Keratinocyte (primary cell): ENCODE data around the gene SAMM50. TPM values are rescaled to one million over a fixed set of nuclear protein-coding genes. Genes with fewer than 3 reads are reported as not detected.

Source experiments
- DNase-seq: peaks from one replicate; pipeline ENCODE4 v3.0.0-alpha.2; 2011; ENCODE audit warnings: low read depth, missing footprints, low spot score
- FAIRE-seq: peaks from 2 replicates; lab custom pipeline; 2011; peaks lifted over from hg19 to GRCh38; lab: Jason Lieb, UNC
- H2AFZ ChIP-seq: 2 replicates; pipeline ENCODE4 v1.6.0; 2012; ENCODE audit warnings: low read length, control low read depth, inconsistent platforms; ENCODE audit not compliant: control insufficient read depth
- H3K27ac ChIP-seq: 2 replicates; pipeline ENCODE4 v1.5.1; 2011; ENCODE audit warnings: low read length; ENCODE audit not compliant: control insufficient read depth, insufficient read depth
- H3K27me3 ChIP-seq: 3 replicates; pipeline ENCODE4 v1.6.0; 2011; ENCODE audit warnings: low read length; ENCODE audit not compliant: control insufficient read depth, insufficient read depth; ENCODE audit errors: extremely low read depth
- H3K36me3 ChIP-seq, 2 experiments: 2 replicates in 1 of 2; 3 replicates in 1 of 2; pipeline ENCODE4 v1.5.1; 2011; ENCODE audit warnings: low read length in 2 of 2, mild to moderate bottlenecking in 1 of 2; ENCODE audit not compliant: control insufficient read depth in 2 of 2, insufficient read depth in 2 of 2; ENCODE audit errors: extremely low read depth in 1 of 2
- H3K4me1 ChIP-seq: 3 replicates; pipeline ENCODE4 v1.5.1; 2011; ENCODE audit warnings: low read length; ENCODE audit not compliant: control insufficient read depth, insufficient read depth; ENCODE audit errors: extremely low read depth
- H3K4me2 ChIP-seq: 3 replicates; pipeline ENCODE4 v1.6.0; 2011; ENCODE audit warnings: low read depth, low read length; ENCODE audit not compliant: control insufficient read depth, insufficient read depth; ENCODE audit errors: extremely low read depth
- H3K4me3 ChIP-seq, 3 experiments: fragments of 200-600 bp in 1 of 3; sonication (generic) in 1 of 3; 2 replicates in 2 of 3; 3 replicates in 1 of 3; pipeline ENCODE4 v1.5.1; 2011 to 2016; ENCODE audit warnings: low read length in 3 of 3, mild to moderate bottlenecking in 3 of 3, control low read depth in 2 of 3, inconsistent platforms in 1 of 3, low read depth in 1 of 3, mixed read lengths in 1 of 3, mixed run types in 1 of 3, moderate library complexity in 1 of 3; ENCODE audit not compliant: control insufficient read depth in 2 of 3, insufficient read depth in 2 of 3; ENCODE audit errors: extremely low read depth in 1 of 3
- H3K79me2 ChIP-seq: 2 replicates; pipeline ENCODE4 v1.6.0; 2012; ENCODE audit warnings: low read length; ENCODE audit not compliant: control insufficient read depth, insufficient read depth
- H3K9ac ChIP-seq: 3 replicates; pipeline ENCODE4 v1.6.0; 2011; ENCODE audit warnings: low read length; ENCODE audit not compliant: control insufficient read depth, insufficient read depth; ENCODE audit errors: extremely low read depth
- H3K9me1 ChIP-seq: 3 replicates; pipeline ENCODE4 v1.6.0; 2011; ENCODE audit warnings: low read length; ENCODE audit not compliant: control insufficient read depth, insufficient read depth; ENCODE audit errors: extremely low read depth
- H3K9me3 ChIP-seq: 2 replicates; pipeline ENCODE4 v1.5.1; 2012; ENCODE audit warnings: low read depth, low read length; ENCODE audit not compliant: control insufficient read depth
- H4K20me1 ChIP-seq: 3 replicates; pipeline ENCODE4 v1.6.0; 2011; ENCODE audit warnings: low read length; ENCODE audit not compliant: control insufficient read depth, insufficient read depth; ENCODE audit errors: extremely low read depth
- EZH2 ChIP-seq: IDR thresholded peaks from one replicate; pipeline ENCODE4 v1.6.1; 2012; ENCODE audit warnings: inconsistent platforms, mild to moderate bottlenecking, low read length, moderate library complexity
- dilution Hi-C: fragments of 300-500 bp; cut with MboI; formaldehyde crosslinking; loops from one replicate; pipeline ENCODE4 v1.7.0; 2020; ENCODE audit warnings: low sequenced_read_pairs; ENCODE audit not compliant: extremely low pct_ligation_motif_present
- polyA plus RNA-seq, 5 experiments: library from polyadenylated mRNA; depleted of rRNA in 3 of 5; stranded (reverse) in 3 of 5; stranded (forward) in 1 of 5; unstranded in 1 of 5; fragments of >200 nt; gene quantifications; 1 replicate in 1 of 5; 2 replicates in 3 of 5; 3 replicates in 1 of 5; pipeline versions ENCODE4 v1.2.1 to v1.2.3, GENCODE V29; 2011 to 2012; ENCODE audit warnings: missing spikeins in 2 of 5, low read depth in 1 of 5, low replicate concordance in 1 of 5
- TF ChIP-seq, protein P1 (sequence below), 3 experiments: IDR thresholded peaks in 1 of 3; conservative IDR thresholded peaks in 1 of 3; optimal IDR thresholded peaks in 1 of 3; 2 replicates in 2 of 3; 3 replicates in 1 of 3; pipeline versions ENCODE3 to v1.5.1; 2011; ENCODE audit warnings: low read length in 3 of 3, mild to moderate bottlenecking in 3 of 3, moderate library complexity in 2 of 3, control low read depth in 1 of 3, inconsistent platforms in 1 of 3; ENCODE audit not compliant: insufficient read depth in 2 of 3; ENCODE audit errors: extremely low read depth in 1 of 3

The SAMM50 gene
- polyA plus RNA-seq, 1 donor (not counting 4 experiments of a cell fraction or from before 2014, with no cell fraction given) = 54.6 TPM

DNA sequence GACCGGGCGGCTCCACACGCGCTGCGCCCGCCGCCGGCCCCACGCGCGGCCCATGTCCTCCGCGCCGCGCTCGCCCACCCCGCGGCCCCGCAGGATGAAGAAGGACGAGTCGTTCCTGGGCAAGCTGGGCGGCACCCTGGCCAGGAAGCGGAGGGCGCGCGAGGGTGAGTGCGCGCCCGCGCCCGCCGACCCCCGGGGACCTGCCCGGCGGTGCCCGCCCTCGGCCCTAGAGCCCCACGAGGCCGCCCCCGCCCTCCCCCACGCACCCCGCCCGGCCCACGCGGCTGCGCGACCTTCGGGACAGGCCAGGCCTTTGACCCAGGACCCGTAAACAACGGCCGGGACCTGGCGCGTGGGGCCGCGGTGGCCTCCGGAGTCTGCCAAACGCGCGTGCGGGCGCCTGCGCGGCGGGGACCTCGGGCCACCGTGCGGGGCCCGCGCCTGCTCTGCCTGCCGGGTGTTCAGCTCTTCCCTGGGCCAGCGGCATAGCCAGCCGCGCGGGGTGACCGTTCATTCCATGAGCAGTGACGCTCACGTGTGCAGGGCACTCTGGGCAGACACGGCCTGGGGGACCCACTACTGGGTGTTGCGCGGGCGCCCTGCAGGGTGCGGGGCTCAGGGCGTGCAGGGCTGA, 69.2 kb downstream of the SAMM50 start, which contains the start of gene PARVB:
Gene PARVB, plus strand, starts transcription at position 15 of the 634 bp plus-strand sequence. Its CDS starts 38 bp downstream, at position 53.
- Histone ChIP-seq H3K4me3 (peak within 1 kb of the TSS; percentile 33 to 58 (median 43)), H3K36me3 (no peaks in the 10 kb centered on the region), H3K4me2 (peak within 1 kb of the TSS; percentile 78), H3K9ac (peak within 1 kb of the TSS; percentile 68), H2AFZ (peak within 1 kb of the TSS; percentile 94), H3K27ac (no peak within 1 kb of the TSS), H3K9me1 (no peaks in the 10 kb centered on the region), H4K20me1 (no peaks in the 10 kb centered on the region), H3K9me3 (no peaks in the 10 kb centered on the region), H3K4me1 (peaks cover 11% of the 10 kb centered on the region), H3K27me3 (peaks cover 7% of the 10 kb centered on the region), H3K79me2 (no peaks in the 10 kb centered on the region)
- FAIRE-seq = no peak
- dilution Hi-C loops = no loop called here
- no peak for TF ChIP-seq EZH2
- TF ChIP-seq, protein P1, sequence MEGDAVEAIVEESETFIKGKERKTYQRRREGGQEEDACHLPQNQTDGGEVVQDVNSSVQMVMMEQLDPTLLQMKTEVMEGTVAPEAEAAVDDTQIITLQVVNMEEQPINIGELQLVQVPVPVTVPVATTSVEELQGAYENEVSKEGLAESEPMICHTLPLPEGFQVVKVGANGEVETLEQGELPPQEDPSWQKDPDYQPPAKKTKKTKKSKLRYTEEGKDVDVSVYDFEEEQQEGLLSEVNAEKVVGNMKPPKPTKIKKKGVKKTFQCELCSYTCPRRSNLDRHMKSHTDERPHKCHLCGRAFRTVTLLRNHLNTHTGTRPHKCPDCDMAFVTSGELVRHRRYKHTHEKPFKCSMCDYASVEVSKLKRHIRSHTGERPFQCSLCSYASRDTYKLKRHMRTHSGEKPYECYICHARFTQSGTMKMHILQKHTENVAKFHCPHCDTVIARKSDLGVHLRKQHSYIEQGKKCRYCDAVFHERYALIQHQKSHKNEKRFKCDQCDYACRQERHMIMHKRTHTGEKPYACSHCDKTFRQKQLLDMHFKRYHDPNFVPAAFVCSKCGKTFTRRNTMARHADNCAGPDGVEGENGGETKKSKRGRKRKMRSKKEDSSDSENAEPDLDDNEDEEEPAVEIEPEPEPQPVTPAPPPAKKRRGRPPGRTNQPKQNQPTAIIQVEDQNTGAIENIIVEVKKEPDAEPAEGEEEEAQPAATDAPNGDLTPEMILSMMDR (optimal IDR thresholded peaks at IDR 0.05 in 1 of 3, IDR thresholded peaks at IDR 0.05 in 1 of 3, conservative IDR thresholded peaks at IDR 0.05 in 1 of 3; ENCODE audit: extremely low read depth in 1 of 3, insufficient read depth in 2 of 3, low read length in 3 of 3) = no peak
- no peak for DNase-seq

DNA sequence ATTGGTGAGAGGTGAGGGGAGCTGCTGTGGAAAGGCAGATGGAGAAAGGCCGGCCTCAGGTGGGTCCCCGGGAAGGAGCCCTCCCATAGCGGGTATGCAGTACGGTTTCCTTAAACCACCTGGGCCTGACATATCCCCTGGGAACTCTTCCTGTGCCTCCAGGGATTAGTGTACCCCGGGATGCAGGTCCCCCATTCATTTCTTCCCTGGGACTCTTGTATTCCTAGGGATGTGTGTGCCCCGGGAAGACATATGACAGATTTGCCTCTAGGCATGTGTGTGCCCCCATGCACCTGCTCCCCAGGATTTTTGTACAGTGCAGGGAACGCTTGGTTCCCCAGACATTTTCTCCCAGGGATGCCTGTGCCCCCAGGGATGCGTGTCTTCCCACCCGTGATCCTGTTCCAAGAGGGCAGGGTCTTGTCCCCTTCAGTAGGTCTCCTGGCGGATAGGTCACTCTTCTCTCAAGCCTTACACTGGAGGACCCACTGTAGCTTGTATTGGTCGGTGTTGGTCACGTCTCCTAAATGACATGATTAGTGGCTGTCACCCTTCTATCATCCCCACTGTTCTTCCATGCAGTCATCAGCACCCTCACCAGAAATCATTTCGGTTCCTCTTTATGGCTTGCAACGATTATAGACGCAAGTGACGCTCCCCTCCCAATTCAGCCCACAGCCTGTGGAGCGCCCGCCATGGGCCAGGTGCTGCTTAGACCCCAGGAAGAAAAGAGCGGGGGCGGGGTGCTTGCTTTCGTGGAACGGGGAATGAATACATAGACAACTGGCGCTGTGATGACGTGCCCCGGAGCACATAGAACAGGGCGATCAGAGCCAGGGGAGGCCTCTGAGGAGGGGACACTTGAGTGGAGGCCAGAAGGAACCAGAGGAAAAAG, 70.2 kb downstream of the SAMM50 start:
- no peaks in the 10 kb centered on the region for H3K79me2 ChIP-seq
- no peaks in the 10 kb centered on the region for H3K36me3 ChIP-seq
- H3K4me3 ChIP-seq = peak overlapping the region in 2 of 3 experiments; percentile 33 to 34
- dilution Hi-C loops = no loop called here
- no peaks in the 10 kb centered on the region for H3K9me3 ChIP-seq
- no peaks in the 10 kb centered on the region for H3K9me1 ChIP-seq
- H3K27me3 ChIP-seq = peaks cover 7% of the 10 kb centered on the region
- no peak overlapping the region for H3K9ac ChIP-seq
- FAIRE-seq = no peak
- no peaks in the 10 kb centered on the region for H4K20me1 ChIP-seq
- H3K27ac ChIP-seq = no peak overlapping the region
- DNase-seq = no peak
- no peak for TF ChIP-seq EZH2
- TF ChIP-seq, protein P1 (optimal IDR thresholded peaks at IDR 0.05 in 1 of 3, IDR thresholded peaks at IDR 0.05 in 1 of 3, conservative IDR thresholded peaks at IDR 0.05 in 1 of 3; ENCODE audit: extremely low read depth in 1 of 3, insufficient read depth in 2 of 3, low read length in 3 of 3) = no peak
- H2AFZ ChIP-seq = no peak overlapping the region
- peak overlapping the region; percentile 62 for H3K4me2 ChIP-seq
- peaks cover 10% of the 10 kb centered on the region for H3K4me1 ChIP-seq
